GM19025 (cell line): Measurements from ENCODE around the gene CP.

ENCODE experiments used
- ATAC-seq: cut with Tn5 transposase; IDR thresholded peaks from one replicate; pipeline ENCODE4 v1.9.1; 2021; ENCODE audit warnings: mild to moderate bottlenecking, low read depth, moderate library complexity; ENCODE audit not compliant: unreplicated experiment

Gene CP

GRCh38 chr3:149188494-149188893 is 33.1 kb downstream of the CP start:
- ATAC-seq, result no peak

DNA sequence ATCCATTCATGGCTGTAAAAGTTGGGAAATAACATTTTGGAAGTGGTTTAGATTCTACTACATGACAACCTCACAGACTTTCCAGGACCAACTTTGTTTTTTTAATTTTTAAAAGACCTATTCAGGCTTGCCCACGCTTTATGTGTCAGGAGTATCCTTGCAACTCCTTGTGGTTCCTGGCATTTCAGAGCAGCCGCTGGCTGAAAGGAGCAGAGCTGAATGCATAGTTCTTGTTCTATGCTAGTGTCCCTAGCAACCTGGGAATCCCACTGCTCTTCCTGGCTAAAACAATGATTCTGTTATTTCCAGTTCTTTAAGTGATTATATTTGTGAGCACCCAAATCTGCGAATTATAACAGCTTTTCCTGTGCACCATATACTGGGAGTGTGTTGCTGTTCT is 34.9 kb downstream of the CP start:
- ATAC-seq, result no peak

DNA sequence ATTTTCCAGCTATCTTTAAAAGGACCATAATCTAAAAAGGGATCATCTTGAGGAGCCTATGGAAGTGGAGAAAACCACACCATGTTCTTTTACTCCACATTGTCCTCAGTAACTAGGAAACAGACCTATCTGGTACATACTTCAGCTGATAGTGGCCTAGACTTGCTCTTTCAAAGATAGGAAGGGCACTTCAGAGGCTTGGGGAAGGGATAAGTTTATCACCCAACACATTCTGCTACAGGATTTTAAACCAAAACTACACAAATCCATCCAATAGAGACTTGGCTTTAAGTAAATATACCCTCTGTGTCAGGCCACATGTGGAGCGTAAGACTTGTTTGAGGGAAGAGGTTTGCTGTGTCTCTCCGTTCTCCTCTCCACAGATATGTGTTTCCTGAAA is 35.4 kb downstream of the CP start:
- no peak for ATAC-seq

GRCh38 chr3:149181182-149181581 is 40.4 kb downstream of the CP start:
- ATAC-seq, result no peak

DNA sequence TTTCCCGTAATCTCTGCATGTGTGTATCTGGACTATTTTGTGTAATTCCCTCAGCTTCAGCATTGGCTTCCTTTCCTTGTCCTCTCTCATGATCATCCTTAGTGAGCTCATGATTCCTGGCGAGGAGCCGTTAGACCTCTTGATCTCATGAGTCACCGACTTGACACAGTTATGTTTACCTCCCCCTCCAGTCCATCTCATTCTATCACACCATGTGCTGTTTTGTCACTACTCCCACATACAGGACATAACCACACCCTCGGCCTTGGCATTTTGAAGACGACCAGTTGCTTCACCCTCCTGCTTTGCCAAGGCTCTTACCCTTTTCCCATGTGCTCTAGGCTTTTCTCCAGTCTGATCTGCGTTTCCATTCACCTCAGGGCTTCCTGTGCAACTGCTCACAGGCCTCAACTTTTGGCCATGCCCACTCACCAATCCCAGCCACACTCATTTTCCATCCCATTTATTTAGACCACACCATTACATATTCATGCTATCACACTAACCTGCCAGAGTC is 41.5 kb downstream of the CP start:
- ATAC-seq, result no peak

DNA sequence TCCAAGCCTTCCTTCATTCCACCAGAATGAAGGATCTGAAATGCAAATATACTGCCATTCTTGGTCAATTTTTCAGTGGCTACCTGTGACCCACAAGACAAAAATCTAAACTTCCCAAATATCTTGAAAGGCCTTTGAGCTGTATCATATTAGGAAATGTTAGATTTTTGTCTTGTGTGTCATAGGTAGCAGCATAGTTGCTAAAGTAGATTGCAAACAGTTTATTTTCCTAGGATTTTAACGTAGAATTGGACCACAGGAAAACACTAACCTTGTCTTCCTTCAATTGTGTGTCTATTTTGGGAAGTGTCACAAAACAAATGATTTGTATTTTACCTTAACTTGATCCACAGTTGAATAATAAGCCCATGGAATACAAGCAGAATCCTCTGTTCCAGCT is 42.4 kb downstream of the CP start:
- no peak for ATAC-seq

DNA sequence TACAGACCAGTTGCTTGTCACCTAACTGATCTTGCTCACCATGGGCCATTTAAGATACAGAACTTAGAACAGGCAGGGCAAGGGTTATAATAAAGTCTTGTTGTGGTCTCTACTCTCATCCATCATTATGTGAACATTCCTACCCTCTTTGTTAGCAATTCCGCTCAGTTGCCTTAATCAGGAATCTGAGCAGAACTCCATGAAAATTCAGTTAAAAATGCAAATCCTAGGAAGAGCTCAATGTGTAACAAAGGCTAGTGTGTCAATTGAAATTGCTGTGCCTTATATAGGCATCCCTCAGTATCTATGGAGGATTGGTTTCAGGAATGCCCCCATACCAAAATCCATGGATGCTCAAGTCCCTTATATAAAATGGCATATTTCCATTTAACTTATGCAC is 44.5 kb downstream of the CP start:
- no peak for ATAC-seq

GRCh38 chr3:149174901-149175300 is 46.7 kb downstream of the CP start:
- ATAC-seq, result peak; percentile 87

- ATAC-seq, result no peak
Observed at GRCh38 chr3:149170672-149171071, 51.0 kb downstream of the CP start.

- ATAC-seq, result no peak
Observed at GRCh38 chr3:149167898-149168297, 53.7 kb downstream of the CP start.

DNA sequence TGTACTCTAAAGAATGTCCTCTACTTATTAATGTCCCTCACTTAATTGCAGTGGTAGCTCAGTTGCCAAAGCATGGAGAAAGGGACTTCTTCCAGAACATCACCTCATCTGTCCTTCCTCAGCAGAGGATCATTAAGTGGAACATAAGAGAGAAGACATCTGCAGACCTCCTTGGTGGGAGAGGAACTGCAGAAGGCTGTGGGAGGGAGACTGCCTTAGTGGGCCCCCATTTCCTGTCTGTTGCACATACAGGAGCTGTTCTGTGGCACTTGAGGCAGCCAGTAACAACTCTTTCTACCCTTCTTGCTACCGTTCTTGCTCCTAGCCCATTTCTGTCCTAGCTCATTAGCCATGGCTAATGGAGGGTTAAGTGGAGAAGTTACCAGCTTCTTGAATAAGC is 58.6 kb downstream of the CP start:
- ATAC-seq, result no peak

DNA sequence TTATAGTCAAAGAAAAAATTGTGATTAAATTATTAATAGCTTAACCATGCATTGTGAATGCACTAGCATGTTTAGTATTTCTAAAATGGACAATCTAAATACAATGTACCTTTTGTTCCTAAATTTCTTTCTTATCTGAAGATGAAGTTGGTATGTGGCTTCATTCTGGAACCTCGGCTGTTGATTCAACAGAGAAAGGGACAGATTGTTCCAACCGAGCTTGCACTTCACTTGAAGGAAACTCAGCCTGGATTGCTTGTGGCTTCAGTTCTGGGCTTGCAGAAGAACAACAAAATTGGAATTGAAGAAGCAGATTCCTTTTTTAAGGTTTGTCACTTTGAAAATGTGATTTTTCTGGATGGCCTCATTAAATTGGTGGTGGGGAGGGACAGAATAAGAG is 59.6 kb downstream of the CP start:
- no peak for ATAC-seq

GRCh38 chr3:149160754-149161300 is 60.8 kb downstream of the CP start:
- no peak for ATAC-seq

- ATAC-seq, result no peak
Observed at GRCh38 chr3:149153402-149153801, 68.2 kb downstream of the CP start.

GRCh38 chr3:149152420-149152819 is 69.2 kb downstream of the CP start:
- ATAC-seq, result peak; percentile 95

DNA sequence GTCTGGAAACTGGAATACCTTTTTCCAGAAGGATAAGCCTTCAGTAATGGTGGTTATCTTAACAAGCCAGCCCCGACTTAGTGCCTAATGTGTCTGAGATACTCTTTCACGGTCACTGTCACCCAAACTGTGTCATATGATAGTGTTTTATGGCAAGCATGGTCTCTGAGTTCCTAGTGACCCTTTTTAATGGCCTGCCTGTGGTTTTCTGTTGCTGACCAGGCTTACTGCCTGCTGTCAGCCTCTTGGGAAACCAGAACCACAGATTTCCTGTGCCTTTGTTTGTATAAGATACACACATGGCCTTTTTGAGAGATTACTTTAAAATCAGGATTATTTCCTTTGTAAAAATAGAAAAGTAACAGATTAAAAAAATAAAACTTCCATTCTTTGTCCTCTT is 69.8 kb downstream of the CP start:
- ATAC-seq, result no peak

DNA sequence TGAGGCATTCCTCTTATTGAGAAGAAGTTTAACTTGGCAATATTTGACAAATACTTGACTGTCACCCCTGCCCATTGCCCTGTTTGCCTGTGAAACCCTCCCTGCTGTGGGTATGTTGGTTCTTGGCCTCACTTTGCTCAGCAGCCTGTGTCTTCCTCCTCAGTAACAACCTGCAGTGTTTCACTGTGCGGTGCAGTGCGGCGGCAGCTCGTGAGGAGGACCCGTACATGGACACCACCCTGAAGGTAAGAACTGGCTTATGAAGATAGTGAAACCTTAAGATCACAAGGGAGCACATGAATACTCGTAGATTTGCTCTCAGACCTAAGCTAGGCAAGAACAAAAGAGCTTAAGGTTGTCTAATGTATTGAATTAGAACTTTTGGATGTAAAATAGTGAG is 71.2 kb downstream of the CP start:
- no peak for ATAC-seq

GRCh38 chr3:149145974-149146373 is 75.7 kb downstream of the CP start:
- peak; percentile 63 for ATAC-seq

GRCh38 chr3:149145356-149145755 is 76.3 kb downstream of the CP start:
- no peak for ATAC-seq

- ATAC-seq, result no peak
Observed at GRCh38 chr3:149142682-149143081, 78.9 kb downstream of the CP start.

GRCh38 chr3:149134575-149134974 is 87.1 kb downstream of the CP start:
- ATAC-seq, result no peak

DNA sequence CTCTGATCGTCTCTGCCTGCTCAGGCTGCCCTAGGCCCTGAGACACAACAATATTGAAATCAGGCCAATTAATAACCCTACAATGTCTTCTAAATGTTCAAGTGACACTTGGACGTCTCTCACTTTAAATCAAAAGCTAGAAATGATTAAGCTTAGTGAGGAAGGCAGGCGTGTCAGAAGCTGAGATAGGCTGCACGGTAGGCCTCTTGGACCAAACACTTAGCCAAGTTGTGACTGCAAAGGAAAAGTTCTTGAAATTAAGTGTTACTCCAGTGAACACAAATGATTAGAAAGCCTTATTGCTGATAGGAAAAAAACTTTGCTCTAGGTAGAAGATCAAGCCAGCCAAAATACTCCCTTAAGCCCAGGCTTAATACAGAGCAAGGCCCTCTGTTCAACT is 90.0 kb downstream of the CP start:
- ATAC-seq, result no peak
